ENCODE measurements around the gene DNAH2. TPM values are rescaled to one million over a fixed set of nuclear protein-coding genes. Genes with fewer than 3 reads are reported as not detected.

Gene DNAH2
- total and polyA plus RNA-seq, 9 of the 15 experiments (the other 6 are each of a cell fraction or from before 2014, with no cell fraction given): 0.03 TPM; not detected in 8

GRCh38 chr17:7862692-7863437, 145.3 kb downstream of the DNAH2 start:
- no peak overlapping the region for H3K9ac ChIP-seq (ENCODE audit: insufficient read depth in 1 of 2, low read depth in 2 of 2, low read length in 2 of 2)
- no peaks in the 10 kb centered on the region for H3K9me1 ChIP-seq (ENCODE audit: control insufficient read depth, insufficient read depth, low read length)
- H3K4me2 ChIP-seq (ENCODE audit: insufficient read depth, low read length): no peak overlapping the region
- no peaks in the 10 kb centered on the region for H4K20me1 ChIP-seq (replicated peaks; ENCODE audit: control insufficient read depth, insufficient read depth, low read length)
- BruUV-seq (replicated peaks): no TSS peak
- CTCF ChIA-PET (ENCODE audit: low intra/inter-chr PET ratio): interaction anchor here (0.6 to 1.9 kb wide), 6 partner anchors 16 to 127 kb away, joined by 3 to 38 read pairs (median 6); no protein-coding TSS in a partner anchor
- no peaks in the 10 kb centered on the region for H3K27me3 ChIP-seq (ENCODE audit: control insufficient read depth in 2 of 2, insufficient read depth in 2 of 2, low read length in 2 of 2)
- DNase-seq (ENCODE audit: extremely low read depth in 1 of 4, low spot score in 3 of 4) (peak; percentile 30 to 48 (median 41)), FAIRE-seq (peak; percentile 56), ATAC-seq (no peak)
- 46% methylated on average over 2 of the region's 3 CpGs for WGBS (ENCODE audit: insufficient coverage, low coverage, missing lambda C conversion rate)
- H3K9me3 ChIP-seq (replicated peaks; ENCODE audit: control insufficient read depth, insufficient read depth, low read depth, low read length): no peaks in the 10 kb centered on the region
- POLR2A ChIA-PET: no interaction called here
- H2AFZ ChIP-seq (ENCODE audit: low read depth, low read length): no peak overlapping the region
- peaks cover 29% of the 10 kb centered on the region; the same call in 2 of the 3 replicates for H3K36me3 ChIP-seq (ENCODE audit: control insufficient read depth, insufficient read depth, low read length)
- no peak overlapping the region for H3K4me3 ChIP-seq
- peaks cover 6% of the 10 kb centered on the region for H3K79me2 ChIP-seq (ENCODE audit: control insufficient read depth, insufficient read depth, low read length)
- intact Hi-C loops (cut with micrococcal nuclease): loop anchor here (1.0 kb wide), 2 partner anchors 34 to 125 kb away; no protein-coding TSS in a partner anchor
- H3K27ac ChIP-seq (ENCODE audit: extremely low read depth, low read depth, low read length): no peak overlapping the region
- in situ Hi-C loops (cut with MboI): no loop called here
- H3K4me1 ChIP-seq (replicated peaks in 1 of 2; ENCODE audit: control insufficient read depth in 2 of 2, insufficient read depth in 2 of 2, low read length in 2 of 2): peaks cover 6 to 10% of the 10 kb centered on the region in 2 experiments; a peak in 4 of 5 replicates
- TF ChIP-seq, protein P1, sequence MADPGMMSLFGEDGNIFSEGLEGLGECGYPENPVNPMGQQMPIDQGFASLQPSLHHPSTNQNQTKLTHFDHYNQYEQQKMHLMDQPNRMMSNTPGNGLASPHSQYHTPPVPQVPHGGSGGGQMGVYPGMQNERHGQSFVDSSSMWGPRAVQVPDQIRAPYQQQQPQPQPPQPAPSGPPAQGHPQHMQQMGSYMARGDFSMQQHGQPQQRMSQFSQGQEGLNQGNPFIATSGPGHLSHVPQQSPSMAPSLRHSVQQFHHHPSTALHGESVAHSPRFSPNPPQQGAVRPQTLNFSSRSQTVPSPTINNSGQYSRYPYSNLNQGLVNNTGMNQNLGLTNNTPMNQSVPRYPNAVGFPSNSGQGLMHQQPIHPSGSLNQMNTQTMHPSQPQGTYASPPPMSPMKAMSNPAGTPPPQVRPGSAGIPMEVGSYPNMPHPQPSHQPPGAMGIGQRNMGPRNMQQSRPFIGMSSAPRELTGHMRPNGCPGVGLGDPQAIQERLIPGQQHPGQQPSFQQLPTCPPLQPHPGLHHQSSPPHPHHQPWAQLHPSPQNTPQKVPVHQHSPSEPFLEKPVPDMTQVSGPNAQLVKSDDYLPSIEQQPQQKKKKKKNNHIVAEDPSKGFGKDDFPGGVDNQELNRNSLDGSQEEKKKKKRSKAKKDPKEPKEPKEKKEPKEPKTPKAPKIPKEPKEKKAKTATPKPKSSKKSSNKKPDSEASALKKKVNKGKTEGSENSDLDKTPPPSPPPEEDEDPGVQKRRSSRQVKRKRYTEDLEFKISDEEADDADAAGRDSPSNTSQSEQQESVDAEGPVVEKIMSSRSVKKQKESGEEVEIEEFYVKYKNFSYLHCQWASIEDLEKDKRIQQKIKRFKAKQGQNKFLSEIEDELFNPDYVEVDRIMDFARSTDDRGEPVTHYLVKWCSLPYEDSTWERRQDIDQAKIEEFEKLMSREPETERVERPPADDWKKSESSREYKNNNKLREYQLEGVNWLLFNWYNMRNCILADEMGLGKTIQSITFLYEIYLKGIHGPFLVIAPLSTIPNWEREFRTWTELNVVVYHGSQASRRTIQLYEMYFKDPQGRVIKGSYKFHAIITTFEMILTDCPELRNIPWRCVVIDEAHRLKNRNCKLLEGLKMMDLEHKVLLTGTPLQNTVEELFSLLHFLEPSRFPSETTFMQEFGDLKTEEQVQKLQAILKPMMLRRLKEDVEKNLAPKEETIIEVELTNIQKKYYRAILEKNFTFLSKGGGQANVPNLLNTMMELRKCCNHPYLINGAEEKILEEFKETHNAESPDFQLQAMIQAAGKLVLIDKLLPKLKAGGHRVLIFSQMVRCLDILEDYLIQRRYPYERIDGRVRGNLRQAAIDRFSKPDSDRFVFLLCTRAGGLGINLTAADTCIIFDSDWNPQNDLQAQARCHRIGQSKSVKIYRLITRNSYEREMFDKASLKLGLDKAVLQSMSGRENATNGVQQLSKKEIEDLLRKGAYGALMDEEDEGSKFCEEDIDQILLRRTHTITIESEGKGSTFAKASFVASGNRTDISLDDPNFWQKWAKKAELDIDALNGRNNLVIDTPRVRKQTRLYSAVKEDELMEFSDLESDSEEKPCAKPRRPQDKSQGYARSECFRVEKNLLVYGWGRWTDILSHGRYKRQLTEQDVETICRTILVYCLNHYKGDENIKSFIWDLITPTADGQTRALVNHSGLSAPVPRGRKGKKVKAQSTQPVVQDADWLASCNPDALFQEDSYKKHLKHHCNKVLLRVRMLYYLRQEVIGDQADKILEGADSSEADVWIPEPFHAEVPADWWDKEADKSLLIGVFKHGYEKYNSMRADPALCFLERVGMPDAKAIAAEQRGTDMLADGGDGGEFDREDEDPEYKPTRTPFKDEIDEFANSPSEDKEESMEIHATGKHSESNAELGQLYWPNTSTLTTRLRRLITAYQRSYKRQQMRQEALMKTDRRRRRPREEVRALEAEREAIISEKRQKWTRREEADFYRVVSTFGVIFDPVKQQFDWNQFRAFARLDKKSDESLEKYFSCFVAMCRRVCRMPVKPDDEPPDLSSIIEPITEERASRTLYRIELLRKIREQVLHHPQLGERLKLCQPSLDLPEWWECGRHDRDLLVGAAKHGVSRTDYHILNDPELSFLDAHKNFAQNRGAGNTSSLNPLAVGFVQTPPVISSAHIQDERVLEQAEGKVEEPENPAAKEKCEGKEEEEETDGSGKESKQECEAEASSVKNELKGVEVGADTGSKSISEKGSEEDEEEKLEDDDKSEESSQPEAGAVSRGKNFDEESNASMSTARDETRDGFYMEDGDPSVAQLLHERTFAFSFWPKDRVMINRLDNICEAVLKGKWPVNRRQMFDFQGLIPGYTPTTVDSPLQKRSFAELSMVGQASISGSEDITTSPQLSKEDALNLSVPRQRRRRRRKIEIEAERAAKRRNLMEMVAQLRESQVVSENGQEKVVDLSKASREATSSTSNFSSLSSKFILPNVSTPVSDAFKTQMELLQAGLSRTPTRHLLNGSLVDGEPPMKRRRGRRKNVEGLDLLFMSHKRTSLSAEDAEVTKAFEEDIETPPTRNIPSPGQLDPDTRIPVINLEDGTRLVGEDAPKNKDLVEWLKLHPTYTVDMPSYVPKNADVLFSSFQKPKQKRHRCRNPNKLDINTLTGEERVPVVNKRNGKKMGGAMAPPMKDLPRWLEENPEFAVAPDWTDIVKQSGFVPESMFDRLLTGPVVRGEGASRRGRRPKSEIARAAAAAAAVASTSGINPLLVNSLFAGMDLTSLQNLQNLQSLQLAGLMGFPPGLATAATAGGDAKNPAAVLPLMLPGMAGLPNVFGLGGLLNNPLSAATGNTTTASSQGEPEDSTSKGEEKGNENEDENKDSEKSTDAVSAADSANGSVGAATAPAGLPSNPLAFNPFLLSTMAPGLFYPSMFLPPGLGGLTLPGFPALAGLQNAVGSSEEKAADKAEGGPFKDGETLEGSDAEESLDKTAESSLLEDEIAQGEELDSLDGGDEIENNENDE (IDR thresholded peaks at IDR 0.05; ENCODE audit: low read depth, low read length): no peak
- TF ChIP-seq ZNF551 (CRISPR knock-in tag; IDR thresholded peaks at IDR 0.05) (no peak), TGIF2 (CRISPR knock-in tag; IDR thresholded peaks at IDR 0.05) (no peak), POLR2G (IDR thresholded peaks at IDR 0.05; ENCODE audit: low read depth, low read length) (no peak), COPS2 (conservative IDR thresholded peaks at IDR 0.05) (no peak), NR0B1 (IDR thresholded peaks at IDR 0.05; ENCODE audit: partially characterized antibody) (no peak), MTA1 (IDR thresholded peaks at IDR 0.05; ENCODE audit: borderline replicate concordance) (no peak)

All from K562 (cell line).